K562 (cell line): Measurements from ENCODE around the gene FGR. TPM values are rescaled to one million over a fixed set of nuclear protein-coding genes. Genes with fewer than 3 reads are reported as not detected.

ENCODE experiments used
- ATAC-seq: fragments of 200-7000 bp; cut with Tn5 transposase; 3 replicates; pipeline ENCODE4 v1.9.1; 2020; ENCODE audit warnings: moderate library complexity
- BruUV-seq: library from RNA; stranded (reverse); fragments of 400-500 nt; replicated peaks from 2 replicates; lab custom pipeline; 2021; lab: Mats Ljungman, UMichigan
- CTCF ChIA-PET: fragments of 300-600 bp; formaldehyde crosslinking; extraction: SDS; loops from one replicate; lab custom pipeline; 2021; ENCODE audit warnings: low intra/inter-chr PET ratio; lab: Yijun Ruan, JAX
- POLR2A ChIA-PET: fragments of 300-600, 350-650 bp; sonication (Branson Sonifier 250); formaldehyde crosslinking; extraction: SDS; loops from one replicate; lab custom pipeline; 2021; ENCODE audit warnings: antibody characterized with exemption, inconsistent platforms; lab: Yijun Ruan, JAX
- DNase-seq, 4 experiments: peaks; one replicate each; pipeline versions ENCODE4 v3.0.0 to v3.0.0-alpha.2; 2011 to 2018; ENCODE audit warnings: low spot score in 3 of 4, mixed read lengths in 3 of 4; ENCODE audit errors: extremely low read depth in 1 of 4
- FAIRE-seq: peaks from 2 replicates; lab custom pipeline; 2011; peaks lifted over from hg19 to GRCh38; lab: Jason Lieb, UNC
- H2AFZ ChIP-seq: 2 replicates; pipeline ENCODE4 v1.6.0; 2011; ENCODE audit warnings: low read depth, low read length, control low read depth, inconsistent platforms
- H3K27ac ChIP-seq: fragments of 200-600 bp; 3 replicates; pipeline ENCODE4 v1.8.0; 2011; ENCODE audit warnings: low read depth, mild to moderate bottlenecking, control low read depth, inconsistent platforms, low read length, moderate library complexity, mixed read lengths; ENCODE audit errors: extremely low read depth
- H3K27me3 ChIP-seq, 2 experiments: fragments of 300-600 bp in 1 of 2; 2 replicates in 1 of 2; 3 replicates in 1 of 2; pipeline versions ENCODE4 v1.6.0 to v1.8.0; 2011; ENCODE audit warnings: inconsistent platforms in 2 of 2, low read length in 2 of 2, mild to moderate bottlenecking in 1 of 2, mixed read lengths in 1 of 2, moderate library complexity in 1 of 2; ENCODE audit not compliant: control insufficient read depth in 2 of 2, insufficient read depth in 2 of 2
- H3K36me3 ChIP-seq: fragments of 300-600 bp; 3 replicates; pipeline ENCODE4 v1.8.0; 2011; ENCODE audit warnings: mild to moderate bottlenecking, low read length, inconsistent platforms; ENCODE audit not compliant: control insufficient read depth, insufficient read depth
- H3K4me1 ChIP-seq, 2 experiments: fragments of 200-600 bp in 1 of 2; replicated peaks in 1 of 2; 2 replicates in 1 of 2; 3 replicates in 1 of 2; pipeline versions ENCODE4 v1.5.1 to v1.8.0; 2011; ENCODE audit warnings: inconsistent platforms in 2 of 2, low read length in 2 of 2, mild to moderate bottlenecking in 1 of 2, mixed read lengths in 1 of 2, moderate library complexity in 1 of 2; ENCODE audit not compliant: control insufficient read depth in 2 of 2, insufficient read depth in 2 of 2
- H3K4me2 ChIP-seq: 2 replicates; pipeline ENCODE4 v1.6.1; 2011; ENCODE audit warnings: low read length, control low read depth, inconsistent platforms, mixed read lengths; ENCODE audit not compliant: insufficient read depth
- H3K4me3 ChIP-seq: fragments of 200-600 bp; sonication (generic), shearing (Covaris generic); 2 replicates; pipeline ENCODE4 v1.5.1; 2016; ENCODE audit warnings: control low read depth, inconsistent platforms
- H3K79me2 ChIP-seq: fragments of 200-600 bp; 3 replicates; pipeline ENCODE4 v1.8.0; 2011; ENCODE audit warnings: low read length, inconsistent platforms; ENCODE audit not compliant: control insufficient read depth, insufficient read depth
- H3K9ac ChIP-seq, 2 experiments: 2 replicates each; pipeline versions ENCODE4 v1.6.0 to v1.6.1; 2011; ENCODE audit warnings: low read depth in 2 of 2, low read length in 2 of 2, control low read depth in 1 of 2, inconsistent platforms in 1 of 2, mild to moderate bottlenecking in 1 of 2, mixed read lengths in 1 of 2; ENCODE audit not compliant: insufficient read depth in 1 of 2
- H3K9me1 ChIP-seq: one replicate; pipeline ENCODE4 v1.6.0; 2011; ENCODE audit warnings: inconsistent platforms, mild to moderate bottlenecking, low read length, moderate library complexity; ENCODE audit not compliant: control insufficient read depth, insufficient read depth
- H3K9me3 ChIP-seq: replicated peaks from 2 replicates; pipeline ENCODE4 v1.5.1; 2011; ENCODE audit warnings: low read depth, low read length, inconsistent platforms; ENCODE audit not compliant: control insufficient read depth, insufficient read depth
- H4K20me1 ChIP-seq: replicated peaks from 2 replicates; pipeline ENCODE4 v1.6.1; 2011; ENCODE audit warnings: low read length, inconsistent platforms, mixed read lengths; ENCODE audit not compliant: control insufficient read depth, insufficient read depth
- BCLAF1 ChIP-seq, 2 experiments: fragments of 450-650 bp in 1 of 2; IDR thresholded peaks; 2 replicates each; pipeline ENCODE4 v1.6.1; 2011 to 2017; ENCODE audit warnings: low read depth in 2 of 2, antibody characterized with exemption in 1 of 2, borderline replicate concordance in 1 of 2, low read length in 1 of 2, mild to moderate bottlenecking in 1 of 2, mixed read lengths in 1 of 2; ENCODE audit not compliant: control insufficient read depth in 1 of 2
- CBFA2T3 ChIP-seq: fragments of 450-650 bp; IDR thresholded peaks from 2 replicates; pipeline ENCODE4 v1.6.1; 2017
- EGR1 ChIP-seq: fragments of 450-650 bp; conservative IDR thresholded peaks from 2 replicates; pipeline ENCODE4 v1.6.1; 2017; ENCODE audit warnings: mild to moderate bottlenecking
- ELF4 ChIP-seq: fragments of 450-650 bp; formaldehyde crosslinking; IDR thresholded peaks from 2 replicates; pipeline ENCODE4 v1.4.0; 2022; ENCODE audit warnings: missing genetic modification characterization
- FOXA1 ChIP-seq: fragments of 450-650 bp; IDR thresholded peaks from 2 replicates; pipeline ENCODE4 v1.6.1; 2016; ENCODE audit warnings: mild to moderate bottlenecking, borderline replicate concordance
- HBP1 ChIP-seq: fragments of 450-650 bp; formaldehyde crosslinking; IDR thresholded peaks from 2 replicates; pipeline ENCODE4 v1.4.0; 2022; ENCODE audit warnings: missing genetic modification characterization
- HMG20B ChIP-seq: fragments of 250-450 bp; sonication (Bioruptor Pico); IDR thresholded peaks from 2 replicates; pipeline ENCODE4 v1.5.0; 2021; ENCODE audit warnings: mild to moderate bottlenecking
- MXD1 ChIP-seq: fragments of 250-450 bp; sonication (Bioruptor Pico); IDR thresholded peaks from 2 replicates; pipeline ENCODE4 v1.8.0; 2021; ENCODE audit warnings: borderline replicate concordance, mild to moderate bottlenecking, moderate library complexity; ENCODE audit not compliant: poor library complexity, severe bottlenecking
- SPI1 ChIP-seq: IDR thresholded peaks from 2 replicates; pipeline ENCODE4 v1.6.1; 2011; ENCODE audit warnings: low read depth, low read length, control low read depth, borderline replicate concordance
- THRB ChIP-seq: fragments of 450-650 bp; formaldehyde crosslinking; conservative IDR thresholded peaks from 2 replicates; pipeline ENCODE4 v1.4.0; 2022; ENCODE audit warnings: mild to moderate bottlenecking, missing genetic modification characterization
- ZBTB26 ChIP-seq: fragments of 450-650 bp; formaldehyde crosslinking; IDR thresholded peaks from 2 replicates; pipeline ENCODE4 v1.4.0; 2022; ENCODE audit warnings: missing genetic modification characterization
- ZC3H11A ChIP-seq: IDR thresholded peaks from 2 replicates; pipeline ENCODE4 v1.6.1; 2012; ENCODE audit warnings: low read depth, low read length, improper control_type of control experiment
- WGBS: fragments of 100-300 bp; shearing (Covaris generic); methylation state at CpG from one replicate; pipeline ENCODE4 v1.1.6; 2016; ENCODE audit warnings: low coverage, mixed read lengths; ENCODE audit not compliant: insufficient coverage; ENCODE audit errors: missing lambda C conversion rate; 5-methylcytosine and 5-hydroxymethylcytosine counted together
- in situ Hi-C: fragments of 300-500 bp; cut with MboI; formaldehyde crosslinking; loops from 4 replicates; pipeline ENCODE4 v1.15.0; 2018; ENCODE audit warnings: inconsistent platforms, mixed read lengths
- intact Hi-C: fragments of 100-400 bp; cut with micrococcal nuclease; formaldehyde crosslinking; loops from 2 replicates; pipeline ENCODE4 v1.14.2; 2022
- polyA plus RNA-seq, 8 experiments: library from polyadenylated mRNA; depleted of rRNA in 4 of 8; stranded (reverse) in 5 of 8; unstranded in 3 of 8; fragments of >200 nt; fragmentation: Nextera tagmentation in 2 of 8; fragmentation: Illumina TruSeq in 1 of 8; extraction: Ambion mirVana in 2 of 8; extraction: Trizol in 1 of 8; gene quantifications; 2 replicates each; pipeline versions ENCODE4 v1.2.1 to v1.2.3, GENCODE V29; 2011 to 2014; ENCODE audit warnings: inconsistent platforms in 1 of 8, missing spikeins in 1 of 8
- total RNA-seq, 7 experiments: library from RNA; depleted of rRNA in 6 of 7; stranded (reverse); fragments of >200 nt in 6 of 7; fragmentation: Illumina TruSeq in 2 of 7; extraction: Trizol in 2 of 7; gene quantifications; 2 replicates each; pipeline versions ENCODE4 v1.2.1 to v1.2.3, GENCODE V29; 2011 to 2021; ENCODE audit warnings: low replicate concordance in 1 of 7

FGR gene
- total and polyA plus RNA-seq, 9 of the 15 experiments (the other 6 are each of a cell fraction or from before 2014, with no cell fraction given) = 0.04 to 0.11 TPM; not detected in 7

- Histone ChIP-seq H3K4me1 (peaks cover 48 to 85% of the 10 kb centered on the region in 2 experiments), H3K4me3 (no peak overlapping the region), H3K9ac (peak overlapping the region in 1 of 2 experiments; percentile 54; a peak in 2 of 4 replicates), H2AFZ (no peak overlapping the region), H4K20me1 (peaks cover 67% of the 10 kb centered on the region), H3K9me3 (no peaks in the 10 kb centered on the region), H3K9me1 (peaks cover 19% of the 10 kb centered on the region), H3K79me2 (peaks cover 88% of the 10 kb centered on the region), H3K36me3 (peaks cover 45% of the 10 kb centered on the region; the same call in 2 of the 3 replicates), H3K27ac (no peak overlapping the region), H3K27me3 (no peaks in the 10 kb centered on the region), H3K4me2 (no peak overlapping the region)
- WGBS = 80% methylated on average over 17 of the region's 17 CpGs
- TSS peak; percentile 18 for BruUV-seq
- FAIRE-seq = peak; percentile 59
- in situ Hi-C loops = no loop called here
- POLR2A ChIA-PET = interaction anchor here (0.6 to 1.2 kb wide), 5 partner anchors 11 to 97 kb away, joined by 3 to 4 read pairs (median 3); no protein-coding TSS in a partner anchor
- no peak for ATAC-seq
- no peak for DNase-seq
- CTCF ChIA-PET = no interaction called here
- intact Hi-C loops = no loop called here
- TF ChIP-seq CBFA2T3 = peak; percentile 21; the same call in 1 of the 2 replicates
- 0 out of 2 replicates have a peak, but pooled peaks have one; percentile 39 for TF ChIP-seq THRB (CRISPR knock-in tag)
- TF ChIP-seq ZBTB26 (CRISPR knock-in tag) = 0 out of 2 replicates have a peak, but pooled peaks have one; percentile 21
- peak; percentile 27; the same call in 1 of the 2 replicates for TF ChIP-seq ELF4 (CRISPR knock-in tag)
- TF ChIP-seq SPI1 = peak; percentile 76
- TF ChIP-seq MXD1 (CRISPR knock-in tag) = no peak
- 0 out of 2 replicates have a peak, but pooled peaks have one; percentile 19 for TF ChIP-seq HBP1 (CRISPR knock-in tag)
- TF ChIP-seq EGR1 = peak; percentile 49; the same call in 1 of the 2 replicates
- TF ChIP-seq ZC3H11A = no peak
- TF ChIP-seq FOXA1 = no peak
- no peak for TF ChIP-seq BCLAF1 (IDR thresholded peaks at IDR 0.05; ENCODE audit: borderline replicate concordance in 1 of 2, control insufficient read depth in 1 of 2, low read depth in 2 of 2, low read length in 1 of 2)
- no peak for TF ChIP-seq HMG20B (CRISPR knock-in tag)
Measured at GRCh38 chr1:27594564-27595510, 40.1 kb downstream of the FGR start.
